K562 (cell line): ENCODE results near the gene GALNT9. TPM values are rescaled to one million over a fixed set of nuclear protein-coding genes. Genes with fewer than 3 reads are reported as not detected.

ENCODE experiments used
- ATAC-seq: fragments of 200-7000 bp; cut with Tn5 transposase; 3 replicates; pipeline ENCODE4 v1.9.1; 2020; ENCODE audit warnings: moderate library complexity
- BruUV-seq: library from RNA; stranded (reverse); fragments of 400-500 nt; replicated peaks from 2 replicates; lab custom pipeline; 2021; lab: Mats Ljungman, UMichigan
- CTCF ChIA-PET: fragments of 300-600 bp; formaldehyde crosslinking; extraction: SDS; loops from one replicate; lab custom pipeline; 2021; ENCODE audit warnings: low intra/inter-chr PET ratio; lab: Yijun Ruan, JAX
- POLR2A ChIA-PET: fragments of 300-600, 350-650 bp; sonication (Branson Sonifier 250); formaldehyde crosslinking; extraction: SDS; loops from one replicate; lab custom pipeline; 2021; ENCODE audit warnings: antibody characterized with exemption, inconsistent platforms; lab: Yijun Ruan, JAX
- DNase-seq, 4 experiments: peaks; one replicate each; pipeline versions ENCODE4 v3.0.0 to v3.0.0-alpha.2; 2011 to 2018; ENCODE audit warnings: low spot score in 3 of 4, mixed read lengths in 3 of 4; ENCODE audit errors: extremely low read depth in 1 of 4
- FAIRE-seq: peaks from 2 replicates; lab custom pipeline; 2011; peaks lifted over from hg19 to GRCh38; lab: Jason Lieb, UNC
- H2AFZ ChIP-seq: 2 replicates; pipeline ENCODE4 v1.6.0; 2011; ENCODE audit warnings: low read depth, low read length, control low read depth, inconsistent platforms
- H3K27ac ChIP-seq: fragments of 200-600 bp; 3 replicates; pipeline ENCODE4 v1.8.0; 2011; ENCODE audit warnings: low read depth, mild to moderate bottlenecking, control low read depth, inconsistent platforms, low read length, moderate library complexity, mixed read lengths; ENCODE audit errors: extremely low read depth
- H3K27me3 ChIP-seq, 2 experiments: fragments of 300-600 bp in 1 of 2; 2 replicates in 1 of 2; 3 replicates in 1 of 2; pipeline versions ENCODE4 v1.6.0 to v1.8.0; 2011; ENCODE audit warnings: inconsistent platforms in 2 of 2, low read length in 2 of 2, mild to moderate bottlenecking in 1 of 2, mixed read lengths in 1 of 2, moderate library complexity in 1 of 2; ENCODE audit not compliant: control insufficient read depth in 2 of 2, insufficient read depth in 2 of 2
- H3K36me3 ChIP-seq: fragments of 300-600 bp; 3 replicates; pipeline ENCODE4 v1.8.0; 2011; ENCODE audit warnings: mild to moderate bottlenecking, low read length, inconsistent platforms; ENCODE audit not compliant: control insufficient read depth, insufficient read depth
- H3K4me1 ChIP-seq, 2 experiments: fragments of 200-600 bp in 1 of 2; replicated peaks in 1 of 2; 2 replicates in 1 of 2; 3 replicates in 1 of 2; pipeline versions ENCODE4 v1.5.1 to v1.8.0; 2011; ENCODE audit warnings: inconsistent platforms in 2 of 2, low read length in 2 of 2, mild to moderate bottlenecking in 1 of 2, mixed read lengths in 1 of 2, moderate library complexity in 1 of 2; ENCODE audit not compliant: control insufficient read depth in 2 of 2, insufficient read depth in 2 of 2
- H3K4me2 ChIP-seq: 2 replicates; pipeline ENCODE4 v1.6.1; 2011; ENCODE audit warnings: low read length, control low read depth, inconsistent platforms, mixed read lengths; ENCODE audit not compliant: insufficient read depth
- H3K4me3 ChIP-seq: fragments of 200-600 bp; sonication (generic), shearing (Covaris generic); 2 replicates; pipeline ENCODE4 v1.5.1; 2016; ENCODE audit warnings: control low read depth, inconsistent platforms
- H3K79me2 ChIP-seq: fragments of 200-600 bp; 3 replicates; pipeline ENCODE4 v1.8.0; 2011; ENCODE audit warnings: low read length, inconsistent platforms; ENCODE audit not compliant: control insufficient read depth, insufficient read depth
- H3K9ac ChIP-seq, 2 experiments: 2 replicates each; pipeline versions ENCODE4 v1.6.0 to v1.6.1; 2011; ENCODE audit warnings: low read depth in 2 of 2, low read length in 2 of 2, control low read depth in 1 of 2, inconsistent platforms in 1 of 2, mild to moderate bottlenecking in 1 of 2, mixed read lengths in 1 of 2; ENCODE audit not compliant: insufficient read depth in 1 of 2
- H3K9me1 ChIP-seq: one replicate; pipeline ENCODE4 v1.6.0; 2011; ENCODE audit warnings: inconsistent platforms, mild to moderate bottlenecking, low read length, moderate library complexity; ENCODE audit not compliant: control insufficient read depth, insufficient read depth
- H3K9me3 ChIP-seq: replicated peaks from 2 replicates; pipeline ENCODE4 v1.5.1; 2011; ENCODE audit warnings: low read depth, low read length, inconsistent platforms; ENCODE audit not compliant: control insufficient read depth, insufficient read depth
- H4K20me1 ChIP-seq: replicated peaks from 2 replicates; pipeline ENCODE4 v1.6.1; 2011; ENCODE audit warnings: low read length, inconsistent platforms, mixed read lengths; ENCODE audit not compliant: control insufficient read depth, insufficient read depth
- ASH1L ChIP-seq: fragments of 450-650 bp; IDR thresholded peaks from 2 replicates; pipeline ENCODE4 v1.6.1; 2018; ENCODE audit warnings: borderline replicate concordance, mild to moderate bottlenecking, low read depth; ENCODE audit not compliant: partially characterized antibody
- BHLHE40 ChIP-seq: IDR thresholded peaks from 2 replicates; pipeline ENCODE4 v1.6.1; 2011; ENCODE audit warnings: low read length, improper control_type of control experiment
- DMBX1 ChIP-seq: fragments of 250-450 bp; sonication (Bioruptor Pico); IDR thresholded peaks from 2 replicates; pipeline ENCODE4 v1.8.0; 2022; ENCODE audit warnings: inconsistent platforms, mild to moderate bottlenecking, moderate library complexity, borderline replicate concordance
- EHMT2 ChIP-seq: fragments of 450-650 bp; IDR thresholded peaks from 2 replicates; pipeline ENCODE4 v1.6.1; 2018; ENCODE audit warnings: antibody characterized with exemption
- KDM1A ChIP-seq, 2 experiments: fragments of 450-650 bp; IDR thresholded peaks; 2 replicates each; pipeline ENCODE4 v1.6.1; 2016; ENCODE audit warnings: mild to moderate bottlenecking in 2 of 2
- NFIX ChIP-seq: fragments of 250-450 bp; sonication (Bioruptor Pico); IDR thresholded peaks from 2 replicates; pipeline ENCODE4 v1.4.0; 2020; ENCODE audit warnings: low read depth, mild to moderate bottlenecking, moderate library complexity
- OTX1 ChIP-seq: fragments of 450-650 bp; formaldehyde crosslinking; IDR thresholded peaks from 2 replicates; pipeline ENCODE4 v1.4.0; 2022; ENCODE audit warnings: mild to moderate bottlenecking
- WGBS: fragments of 100-300 bp; shearing (Covaris generic); methylation state at CpG from one replicate; pipeline ENCODE4 v1.1.6; 2016; ENCODE audit warnings: low coverage, mixed read lengths; ENCODE audit not compliant: insufficient coverage; ENCODE audit errors: missing lambda C conversion rate; 5-methylcytosine and 5-hydroxymethylcytosine counted together
- in situ Hi-C: fragments of 300-500 bp; cut with MboI; formaldehyde crosslinking; loops from 4 replicates; pipeline ENCODE4 v1.15.0; 2018; ENCODE audit warnings: inconsistent platforms, mixed read lengths
- intact Hi-C: fragments of 100-400 bp; cut with micrococcal nuclease; formaldehyde crosslinking; loops from 2 replicates; pipeline ENCODE4 v1.14.2; 2022
- polyA plus RNA-seq, 8 experiments: library from polyadenylated mRNA; depleted of rRNA in 4 of 8; stranded (reverse) in 5 of 8; unstranded in 3 of 8; fragments of >200 nt; fragmentation: Nextera tagmentation in 2 of 8; fragmentation: Illumina TruSeq in 1 of 8; extraction: Ambion mirVana in 2 of 8; extraction: Trizol in 1 of 8; gene quantifications; 2 replicates each; pipeline versions ENCODE4 v1.2.1 to v1.2.3, GENCODE V29; 2011 to 2014; ENCODE audit warnings: inconsistent platforms in 1 of 8, missing spikeins in 1 of 8
- total RNA-seq, 7 experiments: library from RNA; depleted of rRNA in 6 of 7; stranded (reverse); fragments of >200 nt in 6 of 7; fragmentation: Illumina TruSeq in 2 of 7; extraction: Trizol in 2 of 7; gene quantifications; 2 replicates each; pipeline versions ENCODE4 v1.2.1 to v1.2.3, GENCODE V29; 2011 to 2021; ENCODE audit warnings: low replicate concordance in 1 of 7
- TF ChIP-seq, protein P1 (sequence below): sonication (generic); formaldehyde crosslinking; IDR thresholded peaks from 2 replicates; pipeline ENCODE4 v1.5.0; 2020; ENCODE audit warnings: missing genetic modification reagents
- TF ChIP-seq, protein P2 (sequence below), 2 experiments: fragments of 450-650 bp in 1 of 2; IDR thresholded peaks; 2 replicates each; pipeline ENCODE4 v1.6.1; 2011 to 2017; ENCODE audit warnings: low read depth in 2 of 2, antibody characterized with exemption in 1 of 2, borderline replicate concordance in 1 of 2, low read length in 1 of 2, mild to moderate bottlenecking in 1 of 2, mixed read lengths in 1 of 2; ENCODE audit not compliant: control insufficient read depth in 1 of 2
- TF ChIP-seq, protein P3 (sequence below): fragments of 250-450 bp; sonication (Bioruptor Pico); IDR thresholded peaks from 2 replicates; pipeline ENCODE4 v1.8.0; 2021; ENCODE audit warnings: borderline replicate concordance, mild to moderate bottlenecking, moderate library complexity; ENCODE audit not compliant: poor library complexity, severe bottlenecking

Gene GALNT9
- total and polyA plus RNA-seq, 9 of the 15 experiments (the other 6 are each of a cell fraction or from before 2014, with no cell fraction given): not detected

DNA sequence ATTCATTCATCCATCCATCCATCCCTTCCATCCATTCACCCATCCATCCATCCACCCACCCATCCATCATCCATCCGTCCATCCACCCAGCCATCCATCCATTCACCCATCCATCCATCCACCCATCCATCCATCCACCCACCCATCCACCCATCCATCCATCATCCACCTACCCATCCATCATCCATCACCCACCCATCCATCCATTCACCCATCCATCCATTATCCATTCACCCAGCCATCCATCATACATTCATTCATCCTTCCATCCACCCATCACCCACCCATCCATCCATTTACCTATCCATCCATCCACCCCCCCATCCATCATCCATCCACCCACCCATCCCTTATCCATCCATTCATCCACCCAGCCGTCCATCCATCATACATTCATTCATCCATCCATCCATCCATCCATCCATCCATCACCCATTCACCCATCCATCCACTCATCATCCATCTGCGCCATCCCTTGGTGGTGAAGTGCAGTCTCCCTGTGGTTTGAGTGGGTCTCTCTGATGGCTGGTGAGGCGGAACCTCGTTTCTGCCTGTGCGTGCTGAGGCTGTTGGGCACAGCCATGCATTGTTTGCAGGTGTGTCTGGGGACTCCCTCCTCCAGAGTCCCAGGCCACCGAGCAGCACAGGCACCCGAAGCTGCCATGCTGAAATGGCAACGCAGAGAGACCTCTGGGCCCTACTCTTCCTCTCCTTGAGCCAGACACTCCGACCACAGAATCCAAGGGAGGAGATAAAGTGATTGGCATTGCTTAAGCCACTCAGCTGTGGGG is 162.4 kb downstream of the GALNT9 start:
- Histone ChIP-seq H3K79me2 (no peaks in the 10 kb centered on the region), H2AFZ (no peak overlapping the region), H3K4me1 (peaks cover 0 to 50% of the 10 kb centered on the region in 2 experiments; a peak in 4 of 5 replicates), H3K9me3 (no peaks in the 10 kb centered on the region), H3K4me2 (no peak overlapping the region), H3K27ac (no peak overlapping the region), H3K27me3 (peaks cover 14 to 25% of the 10 kb centered on the region in 2 experiments; a peak in 4 of 5 replicates), H3K9me1 (no peaks in the 10 kb centered on the region), H4K20me1 (peaks cover 7% of the 10 kb centered on the region; the same call in 1 of the 2 replicates), H3K9ac (no peak overlapping the region; a peak in 1 of 4 replicates), H3K4me3 (no peak overlapping the region), H3K36me3 (no peaks in the 10 kb centered on the region)
- in situ Hi-C loops: no loop called here
- DNase-seq: no peak
- intact Hi-C loops: no loop called here
- ATAC-seq: no peak
- CTCF ChIA-PET: no interaction called here
- POLR2A ChIA-PET: interaction anchor here (1.4 kb wide), 1 partner anchor 11 kb away, joined by 3 read pairs; no protein-coding TSS in a partner anchor
- BruUV-seq: no TSS peak
- no peak for FAIRE-seq
- 45% methylated on average over 10 of the region's 10 CpGs for WGBS
- TF ChIP-seq EHMT2 (0 out of 2 replicates have a peak, but pooled peaks have one; percentile 37), OTX1 (CRISPR knock-in tag) (peak; percentile 76; the same call in 1 of the 2 replicates), NFIX (CRISPR knock-in tag) (no peak), DMBX1 (CRISPR knock-in tag) (no peak), KDM1A (IDR thresholded peaks at IDR 0.05) (0 out of 4 replicates have a peak, but pooled peaks of 1 of the 2 experiments have one; percentile 11), ASH1L (no peak), BHLHE40 (no peak)
- TF ChIP-seq, protein P1, sequence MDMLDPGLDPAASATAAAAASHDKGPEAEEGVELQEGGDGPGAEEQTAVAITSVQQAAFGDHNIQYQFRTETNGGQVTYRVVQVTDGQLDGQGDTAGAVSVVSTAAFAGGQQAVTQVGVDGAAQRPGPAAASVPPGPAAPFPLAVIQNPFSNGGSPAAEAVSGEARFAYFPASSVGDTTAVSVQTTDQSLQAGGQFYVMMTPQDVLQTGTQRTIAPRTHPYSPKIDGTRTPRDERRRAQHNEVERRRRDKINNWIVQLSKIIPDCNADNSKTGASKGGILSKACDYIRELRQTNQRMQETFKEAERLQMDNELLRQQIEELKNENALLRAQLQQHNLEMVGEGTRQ (CRISPR knock-in tag): no peak
- TF ChIP-seq, protein P2, sequence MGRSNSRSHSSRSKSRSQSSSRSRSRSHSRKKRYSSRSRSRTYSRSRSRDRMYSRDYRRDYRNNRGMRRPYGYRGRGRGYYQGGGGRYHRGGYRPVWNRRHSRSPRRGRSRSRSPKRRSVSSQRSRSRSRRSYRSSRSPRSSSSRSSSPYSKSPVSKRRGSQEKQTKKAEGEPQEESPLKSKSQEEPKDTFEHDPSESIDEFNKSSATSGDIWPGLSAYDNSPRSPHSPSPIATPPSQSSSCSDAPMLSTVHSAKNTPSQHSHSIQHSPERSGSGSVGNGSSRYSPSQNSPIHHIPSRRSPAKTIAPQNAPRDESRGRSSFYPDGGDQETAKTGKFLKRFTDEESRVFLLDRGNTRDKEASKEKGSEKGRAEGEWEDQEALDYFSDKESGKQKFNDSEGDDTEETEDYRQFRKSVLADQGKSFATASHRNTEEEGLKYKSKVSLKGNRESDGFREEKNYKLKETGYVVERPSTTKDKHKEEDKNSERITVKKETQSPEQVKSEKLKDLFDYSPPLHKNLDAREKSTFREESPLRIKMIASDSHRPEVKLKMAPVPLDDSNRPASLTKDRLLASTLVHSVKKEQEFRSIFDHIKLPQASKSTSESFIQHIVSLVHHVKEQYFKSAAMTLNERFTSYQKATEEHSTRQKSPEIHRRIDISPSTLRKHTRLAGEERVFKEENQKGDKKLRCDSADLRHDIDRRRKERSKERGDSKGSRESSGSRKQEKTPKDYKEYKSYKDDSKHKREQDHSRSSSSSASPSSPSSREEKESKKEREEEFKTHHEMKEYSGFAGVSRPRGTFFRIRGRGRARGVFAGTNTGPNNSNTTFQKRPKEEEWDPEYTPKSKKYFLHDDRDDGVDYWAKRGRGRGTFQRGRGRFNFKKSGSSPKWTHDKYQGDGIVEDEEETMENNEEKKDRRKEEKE (IDR thresholded peaks at IDR 0.05; ENCODE audit: borderline replicate concordance in 1 of 2, control insufficient read depth in 1 of 2, low read depth in 2 of 2, low read length in 1 of 2): peak in 1 of 2 experiments; percentile 63; a peak in 1 of 4 replicates
- TF ChIP-seq, protein P3, sequence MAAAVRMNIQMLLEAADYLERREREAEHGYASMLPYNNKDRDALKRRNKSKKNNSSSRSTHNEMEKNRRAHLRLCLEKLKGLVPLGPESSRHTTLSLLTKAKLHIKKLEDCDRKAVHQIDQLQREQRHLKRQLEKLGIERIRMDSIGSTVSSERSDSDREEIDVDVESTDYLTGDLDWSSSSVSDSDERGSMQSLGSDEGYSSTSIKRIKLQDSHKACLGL (CRISPR knock-in tag): no peak
